ENCODE data around the gene DICER1. TPM values are rescaled to one million over a fixed set of nuclear protein-coding genes. Genes with fewer than 3 reads are reported as not detected.
"Not testable (repeated sequence)": the region's sequence is repeated elsewhere in the genome, so short reads cannot be mapped to it uniquely, and the experiment has no call there.

DICER1 gene
- total RNA-seq, 2 donors from 2014 or later, result 49.3 to 53.7 TPM

GRCh38 chr14:95140060-95140858, 17.1 kb downstream of the DICER1 start:
- no peak overlapping the region for H3K9ac ChIP-seq (ENCODE audit: low read depth in 2 of 2, low read length in 2 of 2)
- no peaks in the 10 kb centered on the region for H3K27me3 ChIP-seq
- no peak overlapping the region for H3K27ac ChIP-seq
- no peaks in the 10 kb centered on the region for H3K36me3 ChIP-seq
- intact Hi-C loops (cut with DNase I), result no loop called here
- no peaks in the 10 kb centered on the region for H3K9me3 ChIP-seq
- TF ChIP-seq CTCF (IDR thresholded peaks at IDR 0.05), result no peak
- peaks cover 5% of the 10 kb centered on the region for H3K4me1 ChIP-seq
- H3K4me3 ChIP-seq, result no peak overlapping the region
- no peak for DNase-seq

GRCh38 chr14:95138876-95139275, 18.5 kb downstream of the DICER1 start:
- Histone ChIP-seq H3K4me1 (peaks cover 5% of the 10 kb centered on the region), H3K9ac (ENCODE audit: low read depth in 2 of 2, low read length in 2 of 2) (no peak overlapping the region), H3K9me3 (no peaks in the 10 kb centered on the region), H3K36me3 (no peaks in the 10 kb centered on the region), H3K4me3 (no peak overlapping the region), H3K27me3 (no peaks in the 10 kb centered on the region), H3K27ac (no peak overlapping the region)
- TF ChIP-seq CTCF (IDR thresholded peaks at IDR 0.05), result no peak
- intact Hi-C loops (cut with DNase I), result no loop called here
- no peak for DNase-seq

GRCh38 chr14:95138455-95138854, 18.9 kb downstream of the DICER1 start:
- H3K4me3 ChIP-seq; H3K9ac ChIP-seq (ENCODE audit: low read depth in 2 of 2, low read length in 2 of 2); H3K36me3 ChIP-seq; H3K9me3 ChIP-seq; H3K4me1 ChIP-seq; H3K27me3 ChIP-seq; DNase-seq; intact Hi-C loops (cut with DNase I): not testable (repeated sequence)
- H3K27ac ChIP-seq, result peak overlapping the region; percentile 65

GRCh38 chr14:95137804-95138167, 19.5 kb downstream of the DICER1 start:
- Histone ChIP-seq H3K4me3 (no peak overlapping the region), H3K27ac (peak overlapping the region; percentile 65), H3K4me1 (no peaks in the 10 kb centered on the region), H3K36me3 (no peaks in the 10 kb centered on the region), H3K9ac (ENCODE audit: low read depth in 2 of 2, low read length in 2 of 2) (peak overlapping the region in 1 of 2 donors; percentile 65), H3K9me3 (no peaks in the 10 kb centered on the region), H3K27me3 (no peaks in the 10 kb centered on the region)
- no peak for TF ChIP-seq CTCF (IDR thresholded peaks at IDR 0.05)
- intact Hi-C loops (cut with DNase I), result no loop called here
- DNase-seq, result peak; percentile 62

GRCh38 chr14:95137164-95137803, 20.0 kb downstream of the DICER1 start:
- no peaks in the 10 kb centered on the region for H3K4me1 ChIP-seq
- no peaks in the 10 kb centered on the region for H3K36me3 ChIP-seq
- peak overlapping the region; percentile 65 for H3K27ac ChIP-seq
- DNase-seq, result no peak
- no peak for TF ChIP-seq CTCF (IDR thresholded peaks at IDR 0.05)
- H3K9ac ChIP-seq (ENCODE audit: low read depth in 2 of 2, low read length in 2 of 2), result peak overlapping the region in 1 of 2 donors; percentile 65
- no peaks in the 10 kb centered on the region for H3K27me3 ChIP-seq
- H3K9me3 ChIP-seq, result no peaks in the 10 kb centered on the region
- intact Hi-C loops (cut with DNase I), result no loop called here
- no peak overlapping the region for H3K4me3 ChIP-seq

GRCh38 chr14:95136631-95137030, 20.7 kb downstream of the DICER1 start:
- Histone ChIP-seq H3K9me3 (no peaks in the 10 kb centered on the region), H3K9ac (ENCODE audit: low read depth in 2 of 2, low read length in 2 of 2) (no peak overlapping the region), H3K4me1 (no peaks in the 10 kb centered on the region), H3K27me3 (no peaks in the 10 kb centered on the region), H3K27ac (no peak overlapping the region), H3K36me3 (no peaks in the 10 kb centered on the region), H3K4me3 (no peak overlapping the region)
- no peak for DNase-seq
- TF ChIP-seq CTCF (IDR thresholded peaks at IDR 0.05), result no peak
- intact Hi-C loops (cut with DNase I), result no loop called here

All from colonic mucosa (tissue), 4 donors.